COLO668 (cell line): ENCODE measurements around the gene MYO3B.
"Not testable (repeated sequence)": the region's sequence is repeated elsewhere in the genome, so short reads cannot be mapped to it uniquely, and the experiment has no call there.

Experiments used
- DNase-seq: peaks from one replicate; lab custom pipeline; 2025; ENCODE audit not compliant: unreplicated experiment; lab: John Stamatoyannopoulos, UW

Gene MYO3B

GRCh38 chr2:170208967-170209366 is 31.0 kb downstream of the MYO3B start:
- no peak for DNase-seq

- DNase-seq: no peak
Measured at GRCh38 chr2:170212625-170213280, 34.8 kb downstream of the MYO3B start.

- not testable (repeated sequence) for DNase-seq
Measured at GRCh38 chr2:170213281-170213625, 35.3 kb downstream of the MYO3B start.

DNA sequence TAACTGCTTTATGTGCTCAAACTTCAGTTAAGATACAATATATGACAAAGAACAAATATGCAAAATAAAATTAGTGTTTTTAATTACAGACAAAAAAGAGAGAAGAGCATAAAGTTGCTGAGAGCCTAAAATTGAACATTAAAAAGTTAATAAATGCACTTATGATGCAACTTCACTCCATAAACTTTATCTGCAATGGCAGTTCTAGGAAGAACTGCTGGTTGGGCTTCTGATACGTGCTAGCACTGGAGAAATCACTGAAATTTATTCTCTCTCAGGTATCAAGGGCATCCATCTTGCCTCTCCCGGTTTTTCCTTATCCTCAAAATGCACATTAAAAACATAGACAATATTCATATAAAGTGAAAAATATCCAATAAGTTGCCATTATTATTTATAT is 35.7 kb downstream of the MYO3B start:
- no peak for DNase-seq

DNA sequence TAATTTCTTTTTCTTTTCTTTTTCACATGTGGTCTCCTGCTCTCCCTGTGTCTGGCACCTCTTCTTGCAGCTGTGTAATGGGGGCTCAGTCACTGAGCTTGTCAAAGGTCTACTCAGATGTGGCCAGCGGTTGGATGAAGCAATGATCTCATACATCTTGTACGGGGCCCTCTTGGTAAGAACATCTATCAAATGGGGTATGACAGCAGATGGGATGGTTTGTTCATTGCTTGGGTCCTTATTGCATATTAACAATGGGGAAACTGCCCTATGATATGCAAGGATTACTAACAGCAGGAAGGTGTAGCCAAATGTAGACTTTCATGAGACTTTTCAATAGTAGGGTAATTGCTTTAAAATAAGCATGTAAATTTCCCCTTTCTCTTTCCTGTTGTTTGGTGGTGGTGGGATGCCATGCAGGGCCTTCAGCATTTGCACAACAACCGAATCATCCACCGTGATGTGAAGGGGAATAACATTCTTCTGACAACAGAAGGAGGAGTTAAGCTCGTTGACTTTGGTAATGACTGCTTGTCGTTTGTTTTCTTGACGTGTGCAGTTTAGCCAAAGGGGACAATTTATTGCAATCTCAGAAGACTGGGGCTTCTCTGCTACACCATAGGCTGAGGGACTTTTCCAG is 36.5 kb downstream of the MYO3B start:
- no peak for DNase-seq

GRCh38 chr2:170215021-170215420 is 37.1 kb downstream of the MYO3B start:
- DNase-seq: no peak

DNA sequence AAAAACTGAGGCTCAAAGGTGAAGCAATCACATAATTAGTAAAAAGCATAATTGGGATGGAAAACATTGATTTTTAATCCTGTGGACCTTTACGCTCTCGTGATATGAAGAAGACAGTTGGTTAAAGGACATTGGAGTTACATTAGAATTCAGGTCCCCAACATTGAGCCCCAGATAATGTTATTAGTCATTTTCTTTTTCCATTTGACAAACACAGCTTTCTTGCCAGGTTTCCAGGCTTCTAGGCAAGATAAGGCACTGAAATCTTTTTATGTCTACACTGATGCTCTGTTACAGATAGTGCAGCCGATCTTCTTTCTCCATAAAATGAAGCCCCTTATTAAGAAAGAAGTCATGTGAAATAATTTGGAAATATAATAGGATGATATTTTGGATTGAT is 38.5 kb downstream of the MYO3B start:
- DNase-seq: no peak

DNA sequence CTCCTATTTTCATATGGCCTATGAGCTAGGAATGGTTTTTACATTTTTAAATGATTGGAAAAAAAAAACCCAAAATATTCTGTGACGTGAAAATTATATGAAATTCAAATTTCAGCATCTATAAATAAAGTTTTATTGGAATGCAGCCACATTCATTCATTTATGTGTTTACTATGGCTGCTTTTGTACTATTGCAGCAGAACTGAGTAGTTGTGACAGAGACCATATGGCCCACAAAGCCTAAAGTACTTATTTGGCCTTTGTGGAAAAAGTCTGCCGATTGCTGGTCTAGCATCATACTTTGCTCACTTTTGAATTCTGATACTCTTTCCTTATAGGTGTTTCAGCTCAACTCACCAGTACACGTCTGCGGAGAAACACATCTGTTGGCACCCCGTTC is 39.0 kb downstream of the MYO3B start:
- DNase-seq: no peak

GRCh38 chr2:170217778-170218251 is 39.9 kb downstream of the MYO3B start:
- DNase-seq: no peak

DNA sequence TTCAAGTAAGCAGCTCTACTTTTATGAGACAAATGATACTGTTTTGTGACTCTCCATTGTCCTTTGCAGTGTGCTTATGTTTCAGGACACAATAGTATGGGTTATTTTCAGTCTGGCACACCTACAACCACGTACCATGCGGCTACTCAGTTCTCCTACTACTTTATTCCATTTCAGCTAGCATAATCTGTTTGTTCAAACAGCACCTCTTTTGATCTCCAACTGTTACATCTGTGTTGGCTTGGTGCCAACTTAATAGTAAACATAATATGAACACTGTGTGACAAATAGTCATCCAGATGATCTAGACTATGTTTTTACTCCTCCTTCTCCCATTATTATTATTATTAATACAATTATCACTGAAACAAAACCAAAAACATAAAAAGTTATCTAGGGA is 40.5 kb downstream of the MYO3B start:
- peak; percentile 15 for DNase-seq

DNA sequence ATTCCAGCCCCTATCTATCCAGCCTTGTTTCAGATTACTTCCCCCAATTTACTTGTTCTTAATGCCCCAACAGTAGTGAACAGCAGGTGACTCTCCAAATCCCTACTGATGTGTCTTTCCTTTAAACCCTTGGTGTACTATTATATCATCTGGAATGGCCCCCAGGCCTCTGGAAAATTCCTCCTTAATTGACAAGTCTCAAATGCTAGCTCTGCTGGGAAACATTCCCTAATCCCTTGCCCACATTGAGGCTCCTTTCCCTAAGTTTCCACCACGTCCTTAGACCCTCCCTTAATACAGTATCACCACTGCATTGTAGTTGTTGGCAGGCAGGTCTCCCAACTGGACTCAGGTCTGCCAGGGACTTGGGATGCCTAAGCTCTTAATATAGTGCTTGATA is 41.0 kb downstream of the MYO3B start:
- no peak for DNase-seq

DNA sequence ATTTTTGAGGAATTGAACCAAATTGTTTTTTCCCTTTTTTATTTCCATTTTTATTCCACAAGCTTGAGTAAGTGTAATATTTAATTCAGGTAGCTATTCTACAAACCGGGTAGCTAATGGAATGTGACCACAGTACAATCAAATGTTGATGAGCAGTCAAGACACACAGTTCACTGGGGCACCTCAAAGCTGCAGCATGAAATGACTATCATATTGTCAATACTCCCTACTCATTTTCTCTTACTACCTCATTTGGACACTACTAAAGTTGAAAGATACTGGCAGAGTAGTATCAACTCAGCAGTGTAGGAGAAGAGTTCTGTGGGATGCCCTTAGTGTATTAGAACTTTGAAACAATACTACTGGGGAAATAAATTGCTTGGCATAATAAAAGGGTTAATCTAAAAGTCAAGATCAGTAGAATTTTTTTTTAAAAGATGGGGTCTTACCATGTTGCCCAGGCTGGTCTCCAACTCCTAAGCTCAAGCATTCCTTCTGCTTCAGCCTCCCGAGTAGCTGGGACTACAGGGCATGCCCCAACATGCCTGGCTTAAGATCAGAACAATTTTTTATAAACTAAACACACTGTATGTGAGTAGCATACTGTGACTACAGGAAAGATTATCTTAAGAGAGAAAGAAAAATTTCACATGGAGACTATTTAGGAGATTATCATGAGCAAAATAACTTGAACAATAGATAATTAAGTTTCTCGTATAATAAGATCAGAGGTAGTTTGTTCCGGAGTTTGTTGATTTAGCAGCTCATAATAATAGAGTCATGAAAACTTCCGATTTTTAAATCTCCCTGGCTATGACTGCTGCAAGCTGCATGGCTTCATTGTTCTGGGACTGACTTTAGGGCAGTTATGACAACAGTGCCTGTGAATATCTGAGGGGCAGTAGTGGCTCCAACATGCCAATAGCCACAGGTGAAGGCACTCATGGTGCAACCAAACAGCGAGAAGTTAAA is 43.7 kb downstream of the MYO3B start:
- DNase-seq: no peak

DNA sequence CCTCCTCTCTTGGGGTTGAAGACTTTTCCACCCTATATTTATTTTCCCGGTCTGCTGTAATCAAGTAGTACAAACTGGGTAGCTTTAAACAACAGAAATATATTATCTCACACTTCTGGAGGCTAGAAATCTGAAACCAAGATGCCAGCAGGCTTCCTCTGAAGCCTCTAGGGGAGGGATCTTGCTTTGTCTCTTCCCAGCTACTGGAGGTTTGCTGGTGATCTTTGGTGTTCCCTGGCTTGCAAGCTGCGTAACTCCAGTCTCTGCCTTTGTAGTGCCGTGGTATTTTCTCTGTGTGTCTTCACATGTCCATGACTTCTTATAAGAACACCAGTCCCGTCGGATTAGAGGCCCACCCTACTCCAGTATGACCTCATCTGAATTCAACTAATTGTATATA is 44.4 kb downstream of the MYO3B start:
- DNase-seq: no peak

- DNase-seq: no peak
Measured at GRCh38 chr2:170222842-170223241, 44.9 kb downstream of the MYO3B start.

DNA sequence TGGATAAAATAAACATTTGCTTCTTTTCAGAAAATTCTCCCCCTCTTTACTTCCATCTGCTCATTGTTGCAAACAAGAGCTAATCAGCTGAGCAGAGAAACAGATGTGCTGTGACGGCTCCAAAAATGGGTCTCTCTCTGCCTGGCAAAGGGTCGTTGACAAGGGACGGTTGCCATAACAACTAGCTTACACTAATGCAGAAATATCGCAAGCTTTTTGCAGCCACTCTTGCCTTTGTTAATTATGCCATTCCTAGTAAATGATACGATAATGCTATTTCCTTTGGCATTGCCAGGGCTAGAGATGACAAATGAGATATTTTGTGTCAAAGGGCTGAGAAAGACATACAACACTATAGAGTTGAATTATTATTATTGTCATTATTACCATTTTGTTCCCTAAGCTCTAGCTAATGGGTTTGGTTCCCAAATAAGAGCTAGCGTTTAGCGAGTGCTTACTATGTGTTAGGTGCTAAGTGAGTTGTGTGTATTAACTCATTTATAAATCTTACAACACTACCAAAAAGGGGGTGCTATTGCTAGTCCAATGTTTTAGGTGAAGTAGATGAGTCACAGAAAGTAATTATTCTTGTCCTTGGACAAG is 46.8 kb downstream of the MYO3B start:
- no peak for DNase-seq

DNA sequence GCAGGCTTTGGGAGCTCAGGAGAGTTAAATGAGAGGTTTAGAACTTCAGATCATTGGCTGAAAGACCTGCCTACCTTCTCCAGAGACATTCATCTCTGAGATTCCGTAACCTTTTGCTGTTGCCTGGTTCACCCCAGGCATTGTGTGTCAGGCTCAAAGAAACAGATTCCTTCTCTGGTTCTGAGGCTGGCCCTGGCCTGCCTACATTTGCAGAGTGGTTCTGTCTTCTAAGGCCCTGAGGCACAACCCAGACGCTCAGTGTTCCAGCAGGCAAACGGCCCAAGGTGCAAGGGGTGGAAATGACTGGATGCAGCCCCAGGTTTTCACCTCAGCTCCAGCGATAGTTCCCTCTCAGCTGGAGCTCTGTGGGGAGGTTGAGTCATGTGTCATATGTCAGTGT is 48.3 kb downstream of the MYO3B start:
- DNase-seq: no peak

DNA sequence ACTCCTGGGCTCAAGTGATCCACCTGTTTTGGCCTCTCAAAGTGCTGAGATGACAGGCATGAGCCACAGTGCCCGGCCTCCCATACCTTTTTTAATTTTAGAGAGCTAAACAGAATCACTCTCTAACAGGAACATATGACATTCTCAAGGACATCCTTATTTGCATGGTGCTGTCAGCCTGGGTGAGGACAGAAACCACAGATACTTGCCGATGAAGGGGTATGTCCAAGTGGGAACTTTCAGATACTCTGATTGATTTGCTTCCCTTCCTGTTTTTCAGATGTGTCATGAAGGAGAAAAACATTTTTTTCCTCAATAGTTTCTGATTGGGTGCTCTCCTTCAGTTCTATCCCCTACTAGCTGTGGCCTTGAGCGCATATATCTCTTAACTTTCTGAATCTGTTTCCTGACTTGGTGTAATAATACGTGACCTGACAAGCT is 49.6 kb downstream of the MYO3B start:
- no peak for DNase-seq

GRCh38 chr2:170227951-170228350 is 50.0 kb downstream of the MYO3B start:
- no peak for DNase-seq

DNA sequence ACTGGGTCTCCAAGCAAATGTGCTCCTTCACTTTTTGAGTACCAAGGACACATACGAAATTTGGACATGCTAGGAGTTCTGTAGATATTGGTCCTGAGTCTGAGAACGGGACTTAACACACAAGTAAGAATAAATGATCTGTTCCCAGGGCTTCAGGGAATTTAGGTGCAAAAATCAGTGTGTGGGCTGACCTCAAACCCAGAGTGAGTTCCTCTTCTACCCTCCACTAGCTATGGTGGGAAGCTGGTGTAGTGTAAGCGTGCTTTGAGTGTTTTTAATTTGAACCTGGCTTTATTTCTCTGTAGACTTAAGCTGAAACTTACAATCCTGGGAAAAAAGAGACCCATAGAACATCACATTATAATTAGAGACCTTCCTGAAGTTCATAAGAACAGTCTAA is 50.5 kb downstream of the MYO3B start:
- DNase-seq: no peak

DNA sequence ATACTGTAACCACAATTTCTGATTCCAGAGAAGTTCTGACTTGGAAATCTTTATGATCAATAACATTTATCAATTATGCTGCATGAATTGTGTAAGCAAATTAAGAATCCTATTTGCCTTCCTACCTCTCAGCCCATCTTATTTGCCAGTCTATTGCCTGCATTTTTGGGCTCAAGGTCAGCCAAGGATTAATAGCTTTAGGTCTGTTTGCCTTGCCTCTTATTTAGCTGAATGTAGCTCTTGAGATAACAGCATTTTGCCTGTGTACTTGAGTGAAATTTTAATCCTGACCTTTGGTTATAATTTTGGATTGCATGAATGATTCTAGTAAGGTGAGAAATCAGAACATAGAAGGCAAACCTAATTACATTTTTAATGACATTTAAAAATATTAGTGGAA is 51.2 kb downstream of the MYO3B start:
- no peak for DNase-seq

DNA sequence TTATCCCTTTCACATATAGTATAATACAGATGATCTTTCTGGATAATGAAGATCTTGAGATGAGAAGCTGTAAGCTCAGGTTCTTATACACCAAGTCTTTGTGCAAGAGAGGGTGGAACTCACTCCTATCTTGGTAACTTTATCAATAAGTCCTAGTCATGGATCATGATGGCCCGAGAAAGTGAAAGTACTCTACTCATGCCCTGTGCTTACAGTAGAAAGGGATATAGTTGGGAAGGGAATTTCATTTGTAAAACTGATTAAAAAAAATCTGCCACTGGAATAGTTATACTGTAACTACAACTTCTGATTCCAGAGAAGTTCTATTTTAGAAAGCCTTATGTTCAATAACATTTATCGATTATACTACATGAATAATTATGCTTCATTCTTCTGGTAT is 51.8 kb downstream of the MYO3B start:
- DNase-seq: no peak
